ENCODE measurements around the gene SUN1. TPM values are rescaled to one million over a fixed set of nuclear protein-coding genes. Genes with fewer than 3 reads are reported as not detected.

The SUN1 gene
- total and polyA plus RNA-seq, 10 of the 15 experiments (the other 5 are each of a cell fraction or from before 2014, with no cell fraction given), result 27.8 to 107 (median 65.8) TPM

GRCh38 chr7:818031-818699 is 14.1 kb upstream of the SUN1 start (continued):
- TF ChIP-seq HSF1 (IDR thresholded peaks at IDR 0.05; ENCODE audit: low read depth, low read length), result no peak
- peak in 2 of 3 experiments; percentile 44 to 48; a peak in 5 of 6 replicates for TF ChIP-seq CTCF (IDR thresholded peaks at IDR 0.05 in 2 of 3, conservative IDR thresholded peaks at IDR 0.05 in 1 of 3; ENCODE audit: control insufficient read depth in 2 of 3, extremely low read depth in 1 of 3, insufficient read depth in 1 of 3, low read depth in 3 of 3, low read length in 3 of 3)
- no peak for TF ChIP-seq RUNX3 (IDR thresholded peaks at IDR 0.05; ENCODE audit: low read length)
- no peak for TF ChIP-seq RB1 (IDR thresholded peaks at IDR 0.05; ENCODE audit: borderline replicate concordance)
- no peak for TF ChIP-seq PAX5 (IDR thresholded peaks at IDR 0.05; ENCODE audit: borderline replicate concordance, low read depth, low read length)
- TF ChIP-seq BMI1 (IDR thresholded peaks at IDR 0.05; ENCODE audit: borderline replicate concordance), result no peak
- TF ChIP-seq JUNB (IDR thresholded peaks at IDR 0.05), result no peak
- no peak for TF ChIP-seq ZNF24 (IDR thresholded peaks at IDR 0.05)
- TF ChIP-seq SUPT20H (IDR thresholded peaks at IDR 0.05; ENCODE audit: borderline replicate concordance, control insufficient read depth, low read depth, low read length), result no peak
- no peak for TF ChIP-seq BRCA1 (IDR thresholded peaks at IDR 0.05; ENCODE audit: low read depth, low read length)
- TF ChIP-seq KLF5 (IDR thresholded peaks at IDR 0.05; ENCODE audit: partially characterized antibody), result no peak
- TF ChIP-seq E2F4 (IDR thresholded peaks at IDR 0.05; ENCODE audit: low read depth, low read length), result no peak
- no peak for TF ChIP-seq CHD1 (IDR thresholded peaks at IDR 0.05; ENCODE audit: low read depth, low read length)
- no peak for TF ChIP-seq PRDM15 (CRISPR knock-in tag; IDR thresholded peaks at IDR 0.05)
- no peak for TF ChIP-seq KAT2A (conservative IDR thresholded peaks at IDR 0.05; ENCODE audit: control insufficient read depth, low read depth, low read length)
- no peak for TF ChIP-seq RFX5 (IDR thresholded peaks at IDR 0.05; ENCODE audit: low read depth, low read length)
- no peak for TF ChIP-seq IRF4 (IDR thresholded peaks at IDR 0.05; ENCODE audit: low read depth, low read length)
